ENCODE data around the gene SLC25A43. TPM values are rescaled to one million over a fixed set of nuclear protein-coding genes. Genes with fewer than 3 reads are reported as not detected.

Gene SLC25A43
- total RNA-seq, 1 experiment from 2014 or later = 4.5 TPM

DNA sequence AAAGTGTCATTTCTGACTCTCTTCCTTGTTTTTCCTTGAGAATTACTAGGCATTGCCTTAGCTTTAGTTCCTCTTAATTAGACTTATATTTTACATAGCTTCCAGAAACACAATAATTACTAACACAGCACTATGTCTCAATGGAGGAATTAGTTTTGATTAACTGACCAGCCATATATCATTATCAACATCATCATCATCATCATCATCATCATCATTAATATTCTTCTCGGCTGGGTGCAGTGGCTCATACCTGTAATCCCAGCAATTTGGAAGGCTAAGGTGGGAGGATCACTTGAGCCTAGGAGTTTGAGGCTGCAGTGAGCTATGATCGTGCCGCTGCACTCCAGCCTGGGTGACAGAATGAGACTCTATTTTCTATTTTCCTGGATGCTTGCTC, 66.4 kb downstream of the SLC25A43 start:
- CTCF ChIA-PET = interaction anchor here (1.2 kb wide), 1 partner anchor 17 kb away, joined by 3 read pairs; no protein-coding TSS in a partner anchor
- POLR2A ChIA-PET = no interaction called here
- Mint-ChIP-seq H3K27ac (no peak overlapping the region), H3K36me3 (peaks cover 15% of the 10 kb centered on the region), H3K27me3 (ENCODE audit: low read depth) (no peaks in the 10 kb centered on the region), H3K4me3 (no peak overlapping the region), H3K4me1 (0 out of 2 replicates have a peak, but pooled peaks cover 5% of the 10 kb centered on the region), H3K9me3 (no peaks in the 10 kb centered on the region)
- no peak for TF ChIP-seq ZNF671 (CRISPR knock-in tag; IDR thresholded peaks at IDR 0.05)
- TF ChIP-seq NFYB (CRISPR knock-in tag; conservative IDR thresholded peaks at IDR 0.05; ENCODE audit: low read depth) = no peak
- TF ChIP-seq, protein P1, sequence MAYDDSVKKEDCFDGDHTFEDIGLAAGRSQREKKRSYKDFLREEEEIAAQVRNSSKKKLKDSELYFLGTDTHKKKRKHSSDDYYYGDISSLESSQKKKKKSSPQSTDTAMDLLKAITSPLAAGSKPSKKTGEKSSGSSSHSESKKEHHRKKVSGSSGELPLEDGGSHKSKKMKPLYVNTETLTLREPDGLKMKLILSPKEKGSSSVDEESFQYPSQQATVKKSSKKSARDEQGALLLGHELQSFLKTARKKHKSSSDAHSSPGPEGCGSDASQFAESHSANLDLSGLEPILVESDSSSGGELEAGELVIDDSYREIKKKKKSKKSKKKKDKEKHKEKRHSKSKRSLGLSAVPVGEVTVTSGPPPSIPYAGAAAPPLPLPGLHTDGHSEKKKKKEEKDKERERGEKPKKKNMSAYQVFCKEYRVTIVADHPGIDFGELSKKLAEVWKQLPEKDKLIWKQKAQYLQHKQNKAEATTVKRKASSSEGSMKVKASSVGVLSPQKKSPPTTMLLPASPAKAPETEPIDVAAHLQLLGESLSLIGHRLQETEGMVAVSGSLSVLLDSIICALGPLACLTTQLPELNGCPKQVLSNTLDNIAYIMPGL (CRISPR knock-in tag; IDR thresholded peaks at IDR 0.05) = no peak
- TF ChIP-seq ZNF263 (CRISPR knock-in tag; IDR thresholded peaks at IDR 0.05; ENCODE audit: low read depth) = no peak
- TF ChIP-seq, protein P2, sequence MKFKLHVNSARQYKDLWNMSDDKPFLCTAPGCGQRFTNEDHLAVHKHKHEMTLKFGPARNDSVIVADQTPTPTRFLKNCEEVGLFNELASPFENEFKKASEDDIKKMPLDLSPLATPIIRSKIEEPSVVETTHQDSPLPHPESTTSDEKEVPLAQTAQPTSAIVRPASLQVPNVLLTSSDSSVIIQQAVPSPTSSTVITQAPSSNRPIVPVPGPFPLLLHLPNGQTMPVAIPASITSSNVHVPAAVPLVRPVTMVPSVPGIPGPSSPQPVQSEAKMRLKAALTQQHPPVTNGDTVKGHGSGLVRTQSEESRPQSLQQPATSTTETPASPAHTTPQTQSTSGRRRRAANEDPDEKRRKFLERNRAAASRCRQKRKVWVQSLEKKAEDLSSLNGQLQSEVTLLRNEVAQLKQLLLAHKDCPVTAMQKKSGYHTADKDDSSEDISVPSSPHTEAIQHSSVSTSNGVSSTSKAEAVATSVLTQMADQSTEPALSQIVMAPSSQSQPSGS (CRISPR knock-in tag; IDR thresholded peaks at IDR 0.05; ENCODE audit: borderline replicate concordance, low read depth) = no peak
- TF ChIP-seq, protein P3, sequence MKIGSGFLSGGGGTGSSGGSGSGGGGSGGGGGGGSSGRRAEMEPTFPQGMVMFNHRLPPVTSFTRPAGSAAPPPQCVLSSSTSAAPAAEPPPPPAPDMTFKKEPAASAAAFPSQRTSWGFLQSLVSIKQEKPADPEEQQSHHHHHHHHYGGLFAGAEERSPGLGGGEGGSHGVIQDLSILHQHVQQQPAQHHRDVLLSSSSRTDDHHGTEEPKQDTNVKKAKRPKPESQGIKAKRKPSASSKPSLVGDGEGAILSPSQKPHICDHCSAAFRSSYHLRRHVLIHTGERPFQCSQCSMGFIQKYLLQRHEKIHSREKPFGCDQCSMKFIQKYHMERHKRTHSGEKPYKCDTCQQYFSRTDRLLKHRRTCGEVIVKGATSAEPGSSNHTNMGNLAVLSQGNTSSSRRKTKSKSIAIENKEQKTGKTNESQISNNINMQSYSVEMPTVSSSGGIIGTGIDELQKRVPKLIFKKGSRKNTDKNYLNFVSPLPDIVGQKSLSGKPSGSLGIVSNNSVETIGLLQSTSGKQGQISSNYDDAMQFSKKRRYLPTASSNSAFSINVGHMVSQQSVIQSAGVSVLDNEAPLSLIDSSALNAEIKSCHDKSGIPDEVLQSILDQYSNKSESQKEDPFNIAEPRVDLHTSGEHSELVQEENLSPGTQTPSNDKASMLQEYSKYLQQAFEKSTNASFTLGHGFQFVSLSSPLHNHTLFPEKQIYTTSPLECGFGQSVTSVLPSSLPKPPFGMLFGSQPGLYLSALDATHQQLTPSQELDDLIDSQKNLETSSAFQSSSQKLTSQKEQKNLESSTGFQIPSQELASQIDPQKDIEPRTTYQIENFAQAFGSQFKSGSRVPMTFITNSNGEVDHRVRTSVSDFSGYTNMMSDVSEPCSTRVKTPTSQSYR (CRISPR knock-in tag; IDR thresholded peaks at IDR 0.05) = no peak
- no peak for TF ChIP-seq TEAD4 (CRISPR knock-in tag; IDR thresholded peaks at IDR 0.05)
- TF ChIP-seq ZNF416 (CRISPR knock-in tag; IDR thresholded peaks at IDR 0.05) = no peak
- TF ChIP-seq RELA (CRISPR knock-in tag; IDR thresholded peaks at IDR 0.05; ENCODE audit: borderline replicate concordance) = no peak
- TF ChIP-seq, protein P4, sequence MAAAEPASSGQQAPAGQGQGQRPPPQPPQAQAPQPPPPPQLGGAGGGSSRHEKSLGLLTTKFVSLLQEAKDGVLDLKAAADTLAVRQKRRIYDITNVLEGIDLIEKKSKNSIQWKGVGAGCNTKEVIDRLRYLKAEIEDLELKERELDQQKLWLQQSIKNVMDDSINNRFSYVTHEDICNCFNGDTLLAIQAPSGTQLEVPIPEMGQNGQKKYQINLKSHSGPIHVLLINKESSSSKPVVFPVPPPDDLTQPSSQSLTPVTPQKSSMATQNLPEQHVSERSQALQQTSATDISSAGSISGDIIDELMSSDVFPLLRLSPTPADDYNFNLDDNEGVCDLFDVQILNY (CRISPR knock-in tag; IDR thresholded peaks at IDR 0.05) = no peak
- TF ChIP-seq, protein P5, sequence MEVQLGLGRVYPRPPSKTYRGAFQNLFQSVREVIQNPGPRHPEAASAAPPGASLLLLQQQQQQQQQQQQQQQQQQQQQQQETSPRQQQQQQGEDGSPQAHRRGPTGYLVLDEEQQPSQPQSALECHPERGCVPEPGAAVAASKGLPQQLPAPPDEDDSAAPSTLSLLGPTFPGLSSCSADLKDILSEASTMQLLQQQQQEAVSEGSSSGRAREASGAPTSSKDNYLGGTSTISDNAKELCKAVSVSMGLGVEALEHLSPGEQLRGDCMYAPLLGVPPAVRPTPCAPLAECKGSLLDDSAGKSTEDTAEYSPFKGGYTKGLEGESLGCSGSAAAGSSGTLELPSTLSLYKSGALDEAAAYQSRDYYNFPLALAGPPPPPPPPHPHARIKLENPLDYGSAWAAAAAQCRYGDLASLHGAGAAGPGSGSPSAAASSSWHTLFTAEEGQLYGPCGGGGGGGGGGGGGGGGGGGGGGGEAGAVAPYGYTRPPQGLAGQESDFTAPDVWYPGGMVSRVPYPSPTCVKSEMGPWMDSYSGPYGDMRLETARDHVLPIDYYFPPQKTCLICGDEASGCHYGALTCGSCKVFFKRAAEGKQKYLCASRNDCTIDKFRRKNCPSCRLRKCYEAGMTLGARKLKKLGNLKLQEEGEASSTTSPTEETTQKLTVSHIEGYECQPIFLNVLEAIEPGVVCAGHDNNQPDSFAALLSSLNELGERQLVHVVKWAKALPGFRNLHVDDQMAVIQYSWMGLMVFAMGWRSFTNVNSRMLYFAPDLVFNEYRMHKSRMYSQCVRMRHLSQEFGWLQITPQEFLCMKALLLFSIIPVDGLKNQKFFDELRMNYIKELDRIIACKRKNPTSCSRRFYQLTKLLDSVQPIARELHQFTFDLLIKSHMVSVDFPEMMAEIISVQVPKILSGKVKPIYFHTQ (CRISPR knock-in tag; IDR thresholded peaks at IDR 0.05) = no peak
- no peak for TF ChIP-seq JAZF1 (CRISPR knock-in tag; IDR thresholded peaks at IDR 0.05)
- no peak for TF ChIP-seq ZBTB21 (CRISPR knock-in tag; IDR thresholded peaks at IDR 0.05; ENCODE audit: borderline replicate concordance)
- TF ChIP-seq SP1 (CRISPR knock-in tag; conservative IDR thresholded peaks at IDR 0.05) = no peak
- no peak for TF ChIP-seq MYBL2 (CRISPR knock-in tag; IDR thresholded peaks at IDR 0.05)
- TF ChIP-seq IRF2 (CRISPR knock-in tag; IDR thresholded peaks at IDR 0.05; ENCODE audit: borderline replicate concordance, low read depth) = no peak
- TF ChIP-seq CREB1 (CRISPR knock-in tag; IDR thresholded peaks at IDR 0.05) = no peak
- no peak for ATAC-seq
- no peak for DNase-seq (ENCODE audit: low spot score)

Data from WTC11 (cell line).